ENCODE data around the gene OR3A3.

Gene OR3A3

DNA sequence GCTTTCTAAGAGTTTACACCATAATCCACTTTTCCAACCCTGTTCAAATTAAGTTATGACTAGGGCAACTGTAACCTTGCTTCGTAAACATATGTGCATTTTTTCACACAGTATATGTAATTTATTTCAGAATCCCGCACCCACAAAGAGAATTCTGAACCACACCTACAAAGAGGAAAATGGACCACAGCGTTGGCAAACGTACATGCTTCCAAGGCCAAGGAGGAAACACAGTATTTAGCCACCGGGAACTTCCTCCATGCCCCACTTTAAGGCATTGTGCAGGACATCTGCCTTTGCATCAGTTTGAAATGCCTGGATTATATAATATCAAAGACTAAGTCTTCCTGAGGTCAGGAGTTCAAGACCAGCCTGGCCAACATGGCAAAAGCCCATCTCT is 58.4 kb downstream of the OR3A3 start:
- intact Hi-C loops (cut with DNase I): no loop called here
- DNase-seq: no peak

DNA sequence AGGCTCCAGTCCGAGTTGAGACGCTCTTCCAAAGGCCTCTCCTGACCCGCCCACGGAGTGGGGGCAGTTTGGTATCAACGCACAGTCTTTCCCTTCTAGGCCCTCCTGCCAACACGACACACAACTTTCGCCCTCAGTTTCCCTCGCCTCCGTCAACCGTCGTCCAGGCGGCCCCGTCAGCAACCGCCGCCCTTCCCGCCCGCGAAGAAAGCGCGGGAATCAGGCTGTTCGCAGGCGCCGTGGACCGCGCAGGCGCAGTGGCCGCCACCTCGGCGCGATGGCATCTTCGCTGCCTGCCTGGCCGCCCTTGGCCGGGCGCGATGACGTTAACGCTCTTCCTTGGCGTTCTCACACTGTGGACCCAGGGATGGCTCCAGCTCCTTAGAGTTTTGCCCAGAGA is 60.4 kb downstream of the OR3A3 start, which contains the start of gene SPATA22:
Gene SPATA22 (minus strand): TSS at position 221 of the 400 bp plus-strand sequence. CDS start 2,494 bp downstream, outside the sequence.
- intact Hi-C loops (cut with DNase I): no loop called here

DNA sequence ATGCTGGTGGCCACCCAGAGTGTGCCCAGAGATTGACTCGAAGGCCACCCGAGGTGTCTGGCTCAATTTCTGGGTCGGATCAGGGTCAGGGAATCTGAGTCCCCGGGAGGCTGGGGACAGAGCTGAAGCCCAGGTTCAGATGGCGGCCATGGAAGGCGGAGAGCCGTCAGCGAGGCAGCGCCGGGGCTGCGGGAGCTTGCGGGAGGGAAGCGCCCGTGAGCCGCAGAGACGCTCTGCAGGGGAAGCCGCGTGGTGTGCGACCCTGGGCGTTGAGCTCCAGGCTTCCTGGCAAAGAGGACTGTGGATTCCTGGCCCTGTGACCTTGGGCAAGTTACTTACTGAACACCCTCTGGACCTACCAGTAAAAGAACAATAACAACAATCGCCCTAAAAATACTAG is 61.0 kb downstream of the OR3A3 start:
- no peak for DNase-seq
- intact Hi-C loops (cut with DNase I): no loop called here

More for the DNA sequence above, 60.4 kb downstream of the OR3A3 start, which contains the start of gene SPATA22:
- DNase-seq: peak in 1 of 10 donors; percentile 64

Data from posterior cingulate gyrus (tissue), 11 donors.